H1 (cell line): Measurements from ENCODE around the gene ZBTB46. TPM values are rescaled to one million over a fixed set of nuclear protein-coding genes. Genes with fewer than 3 reads are reported as not detected.
"Not testable (repeated sequence)": the region's sequence is repeated elsewhere in the genome, so short reads cannot be mapped to it uniquely, and the experiment has no call there.

ENCODE experiments used
- CTCF ChIA-PET: fragments of 300-600 bp; sonication (Branson Sonifier 250); formaldehyde crosslinking; loops from one replicate; lab custom pipeline; 2021; ENCODE audit not compliant: partially characterized antibody; lab: Charles Lee
- POLR2A ChIA-PET: fragments of 300-600 bp; sonication (Branson Sonifier 250); formaldehyde crosslinking; loops from one replicate; lab custom pipeline; 2021; ENCODE audit warnings: inconsistent platforms; ENCODE audit not compliant: partially characterized antibody; lab: Charles Lee
- DNase-seq, 2 experiments: peaks; one replicate each; pipeline versions ENCODE4 v3.0.0 to v3.0.0-alpha.2; 2010 to 2022; ENCODE audit warnings: low spot score in 2 of 2, low read depth in 1 of 2, mixed read lengths in 1 of 2
- FAIRE-seq: peaks from 2 replicates; lab custom pipeline; 2011; peaks lifted over from hg19 to GRCh38; lab: Jason Lieb, UNC
- H2AFZ ChIP-seq: 2 replicates; pipeline ENCODE4 v1.8.1; 2012; ENCODE audit warnings: low read length, inconsistent platforms
- H2AK5ac ChIP-seq: 2 replicates; pipeline ENCODE4 v1.6.1; 2013; ENCODE audit warnings: low read depth, low read length
- H2BK120ac ChIP-seq: replicated peaks from 2 replicates; pipeline ENCODE3; 2013; ENCODE audit warnings: low read depth, low read length, inconsistent platforms
- H2BK12ac ChIP-seq: 2 replicates; pipeline ENCODE4 v1.6.1; 2013; ENCODE audit warnings: low read depth, low read length
- H2BK15ac ChIP-seq: 2 replicates; pipeline ENCODE4 v1.6.1; 2013; ENCODE audit warnings: low read length
- H2BK20ac ChIP-seq: 2 replicates; pipeline ENCODE4 v1.6.1; 2013; ENCODE audit warnings: low read length
- H2BK5ac ChIP-seq: 2 replicates; pipeline ENCODE4 v1.6.1; 2013; ENCODE audit warnings: low read depth, low read length
- H3K14ac ChIP-seq: 2 replicates; pipeline ENCODE4 v1.6.1; 2013; ENCODE audit warnings: inconsistent platforms; ENCODE audit not compliant: insufficient read length
- H3K18ac ChIP-seq: 2 replicates; pipeline ENCODE4 v1.6.1; 2013; ENCODE audit warnings: low read length; ENCODE audit errors: extremely low read depth
- H3K23ac ChIP-seq: 2 replicates; pipeline ENCODE4 v1.6.1; 2013; ENCODE audit warnings: inconsistent platforms; ENCODE audit not compliant: insufficient read length
- H3K23me2 ChIP-seq: 2 replicates; pipeline ENCODE4 v1.6.1; 2013; ENCODE audit warnings: low read depth, low read length
- H3K27ac ChIP-seq: 2 replicates; pipeline ENCODE4 v1.6.1; 2011; ENCODE audit warnings: low read depth, low read length, inconsistent platforms
- H3K27me3 ChIP-seq, 4 experiments: replicated peaks in 1 of 4; 1 replicate in 1 of 4; 2 replicates in 3 of 4; pipeline versions ENCODE4 v1.6.1 to v1.8.1; 2011 to 2013; ENCODE audit warnings: low read length in 3 of 4, mild to moderate bottlenecking in 3 of 4, inconsistent platforms in 2 of 4, mixed read lengths in 2 of 4, moderate library complexity in 1 of 4; ENCODE audit not compliant: control insufficient read depth in 3 of 4, insufficient read depth in 3 of 4; ENCODE audit errors: extremely low read depth in 1 of 4
- H3K36me3 ChIP-seq, 4 experiments: 2 replicates each; pipeline versions ENCODE4 v1.6.1 to v1.8.1; 2011 to 2013; ENCODE audit warnings: mild to moderate bottlenecking in 4 of 4, low read length in 3 of 4, moderate library complexity in 2 of 4, control low read depth in 1 of 4, inconsistent platforms in 1 of 4; ENCODE audit not compliant: insufficient read depth in 4 of 4, control insufficient read depth in 2 of 4
- H3K4ac ChIP-seq: replicated peaks from 2 replicates; pipeline ENCODE3; 2013; ENCODE audit warnings: low read length, low read depth, mixed read lengths, inconsistent platforms; ENCODE audit not compliant: insufficient read length
- H3K4me1 ChIP-seq, 4 experiments: replicated peaks in 1 of 4; 1 replicate in 1 of 4; 2 replicates in 3 of 4; pipeline versions ENCODE4 v1.6.1 to v1.8.1; 2011 to 2013; ENCODE audit warnings: low read length in 3 of 4, inconsistent platforms in 2 of 4, mixed read lengths in 1 of 4; ENCODE audit not compliant: insufficient read depth in 4 of 4, control insufficient read depth in 3 of 4
- H3K4me2 ChIP-seq, 2 experiments: 2 replicates each; pipeline versions ENCODE4 v1.6.1 to v1.8.1; 2011 to 2013; ENCODE audit warnings: low read depth in 2 of 2, low read length in 2 of 2, control low read depth in 1 of 2, inconsistent platforms in 1 of 2, mild to moderate bottlenecking in 1 of 2; ENCODE audit not compliant: insufficient read depth in 1 of 2
- H3K4me3 ChIP-seq, 4 experiments: fragments of 200-600, 300-600 bp in 1 of 4; sonication (generic), shearing (Covaris generic), sonication (Bioruptor Twin) in 1 of 4; 2 replicates each; pipeline versions ENCODE4 v1.5.1 to v1.8.1; 2011 to 2016; ENCODE audit warnings: low read length in 4 of 4, low read depth in 3 of 4, control low read depth in 2 of 4, inconsistent platforms in 2 of 4, mild to moderate bottlenecking in 2 of 4, mixed read lengths in 1 of 4, moderate library complexity in 1 of 4; ENCODE audit not compliant: insufficient read depth in 2 of 4; ENCODE audit errors: extremely low read depth in 1 of 4
- H3K56ac ChIP-seq: replicated peaks from 2 replicates; pipeline ENCODE3; 2013; ENCODE audit warnings: low read depth, mild to moderate bottlenecking, mixed read lengths, low read length, inconsistent platforms; ENCODE audit not compliant: insufficient read length
- H3K79me1 ChIP-seq: 2 replicates; pipeline ENCODE4 v1.6.1; 2013; ENCODE audit warnings: low read depth, low read length, control low read depth
- H3K79me2 ChIP-seq, 2 experiments: 2 replicates each; pipeline versions ENCODE4 v1.6.1 to v1.8.1; 2012 to 2013; ENCODE audit warnings: low read length in 2 of 2, mild to moderate bottlenecking in 2 of 2, inconsistent platforms in 1 of 2; ENCODE audit not compliant: insufficient read depth in 2 of 2, control insufficient read depth in 1 of 2
- H3K9ac ChIP-seq, 4 experiments: replicated peaks in 1 of 4; 1 replicate in 1 of 4; 2 replicates in 3 of 4; pipeline versions ENCODE4 v1.6.1 to v1.8.1; 2011 to 2013; ENCODE audit warnings: low read depth in 3 of 4, low read length in 3 of 4, control low read depth in 2 of 4, mild to moderate bottlenecking in 2 of 4, moderate library complexity in 2 of 4, inconsistent platforms in 1 of 4; ENCODE audit errors: extremely low read depth in 1 of 4
- H3K9me3 ChIP-seq, 2 experiments: 2 replicates each; pipeline versions ENCODE4 v1.6.1 to v1.8.1; 2012 to 2013; ENCODE audit warnings: mild to moderate bottlenecking in 2 of 2, moderate library complexity in 2 of 2, control low read depth in 1 of 2, inconsistent platforms in 1 of 2, low read depth in 1 of 2, low read length in 1 of 2, mixed read lengths in 1 of 2; ENCODE audit not compliant: insufficient read depth in 2 of 2
- H4K20me1 ChIP-seq, 2 experiments: replicated peaks in 1 of 2; 2 replicates each; pipeline versions ENCODE3 to v1.8.1; 2011 to 2013; ENCODE audit warnings: inconsistent platforms in 2 of 2, low read length in 2 of 2, mild to moderate bottlenecking in 1 of 2; ENCODE audit not compliant: insufficient read depth in 2 of 2, control insufficient read depth in 1 of 2
- H4K5ac ChIP-seq: 2 replicates; pipeline ENCODE4 v1.6.1; 2013; ENCODE audit warnings: low read length, low read depth, mixed read lengths, inconsistent platforms; ENCODE audit not compliant: insufficient read length
- H4K8ac ChIP-seq: 2 replicates; pipeline ENCODE4 v1.8.0; 2013; ENCODE audit warnings: mild to moderate bottlenecking, moderate library complexity, low read length, inconsistent platforms; ENCODE audit not compliant: insufficient read depth; ENCODE audit errors: extremely low read depth
- H4K91ac ChIP-seq: replicated peaks from 2 replicates; pipeline ENCODE3; 2013; ENCODE audit warnings: low read length, mixed read lengths, inconsistent platforms; ENCODE audit not compliant: insufficient read length
- WGBS, 2 experiments: shearing (Covaris generic) in 1 of 2; methylation state at CpG; one replicate each; pipeline versions ENCODE4 v1.1.6 to v1.1.7; 2013 to 2015; ENCODE audit warnings: low lambda C conversion rate in 2 of 2, mixed read lengths in 2 of 2, inconsistent platforms in 1 of 2, low coverage in 1 of 2, missing lambda C conversion rate in 1 of 2; ENCODE audit not compliant: insufficient replicate concordance in 2 of 2, insufficient coverage in 1 of 2, insufficient read length in 1 of 2; ENCODE audit errors: extremely low coverage in 1 of 2, missing lambda C conversion rate in 1 of 2; 5-methylcytosine and 5-hydroxymethylcytosine counted together
- polyA plus RNA-seq, 7 experiments: library from polyadenylated mRNA; depleted of rRNA in 3 of 7; stranded (reverse) in 5 of 7; unstranded in 2 of 7; fragments of >200 nt in 5 of 7; fragments of 200-250 nt in 2 of 7; gene quantifications; 1 replicate in 5 of 7; 2 replicates in 1 of 7; 4 replicates in 1 of 7; pipeline versions ENCODE4 v1.2.1 to v1.2.3, GENCODE V29; 2011 to 2013; ENCODE audit warnings: missing spikeins in 2 of 7, mixed read lengths in 2 of 7
- total RNA-seq: library from RNA; stranded (reverse); fragmentation: NEBNext Ultra II Directional; extraction: Animal tissue kit (Norgen Biotek cat#: 25700); gene quantifications from 2 replicates; pipeline ENCODE4 v1.2.1, GENCODE V29; 2021

The ZBTB46 gene
- total and polyA plus RNA-seq, 2 of the 8 experiments (the other 6 are each of a cell fraction or from before 2014, with no cell fraction given): 6.4 to 22.4 TPM

DNA sequence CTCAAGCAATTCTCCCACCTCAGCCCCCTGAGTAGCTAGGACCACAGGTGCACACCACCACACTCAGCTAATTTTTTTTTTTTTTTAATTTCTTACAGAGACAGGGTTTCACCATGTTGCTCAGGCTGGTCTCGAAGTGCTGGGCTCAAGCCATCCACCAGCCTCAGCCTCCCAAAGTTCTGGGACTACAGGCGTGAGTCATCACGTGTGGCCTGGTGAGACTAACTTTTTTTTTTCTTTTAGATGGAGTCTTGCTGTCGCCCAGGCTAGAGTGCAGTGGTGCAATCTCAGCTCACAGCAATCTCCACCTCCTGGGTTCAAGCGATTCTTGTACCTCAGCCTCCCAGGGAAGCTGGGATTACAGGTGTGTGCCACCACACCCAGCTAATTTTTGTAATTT is 31.9 kb downstream of the ZBTB46 start:
- H3K9me3 ChIP-seq, H3K4me3 ChIP-seq, H3K18ac ChIP-seq, H3K56ac ChIP-seq, H2AFZ ChIP-seq, H3K9ac ChIP-seq, H2BK120ac ChIP-seq, H4K8ac ChIP-seq, H4K91ac ChIP-seq, H3K23ac ChIP-seq, H3K27ac ChIP-seq, H4K5ac ChIP-seq, DNase-seq, H3K27me3 ChIP-seq, H2BK5ac ChIP-seq, H3K4ac ChIP-seq, FAIRE-seq, H3K4me2 ChIP-seq, H3K23me2 ChIP-seq, H2BK15ac ChIP-seq, H3K4me1 ChIP-seq, H3K14ac ChIP-seq, H3K36me3 ChIP-seq, H2BK12ac ChIP-seq, H2BK20ac ChIP-seq, H2AK5ac ChIP-seq: not testable (repeated sequence)
- Histone ChIP-seq H3K79me1 (peaks cover 15% of the 10 kb centered on the region), H4K20me1 (peaks cover 2 to 14% of the 10 kb centered on the region in 2 experiments), H3K79me2 (peaks cover 0 to 16% of the 10 kb centered on the region in 2 experiments; a peak in 1 of 4 replicates)
- ChIA-PET CTCF (interaction anchor here (0.6 to 3.5 kb wide), 11 partner anchors 10 to 778 kb away, joined by 3 to 34 read pairs (median 3); no protein-coding TSS in a partner anchor), POLR2A (interaction anchor here (0.6 kb wide), 1 partner anchor 1555 kb away, joined by 3 read pairs; no protein-coding TSS in a partner anchor)
- WGBS, 2 experiments: 77% methylated on average over 5 of the region's 5 CpGs; no CpG with 5 or more reads in 1 of the 2 experiments

- 86% methylated on average over 3 of the region's 3 CpGs; no CpG with 5 or more reads in 1 of the 2 experiments for WGBS, 2 experiments
- H3K23me2 ChIP-seq, H2BK12ac ChIP-seq, H3K4ac ChIP-seq, H3K4me1 ChIP-seq, H3K27ac ChIP-seq, H3K9ac ChIP-seq, CTCF ChIA-PET, H3K14ac ChIP-seq, H3K23ac ChIP-seq, H2BK20ac ChIP-seq, H3K9me3 ChIP-seq, POLR2A ChIA-PET, FAIRE-seq, H2BK5ac ChIP-seq, H2AFZ ChIP-seq, H4K5ac ChIP-seq, H3K56ac ChIP-seq, H3K79me1 ChIP-seq, H3K18ac ChIP-seq, H2AK5ac ChIP-seq, H3K36me3 ChIP-seq, H2BK120ac ChIP-seq, DNase-seq, H4K8ac ChIP-seq, H2BK15ac ChIP-seq, H4K91ac ChIP-seq, H3K4me3 ChIP-seq, H3K4me2 ChIP-seq, H3K27me3 ChIP-seq: not testable (repeated sequence)
- peaks cover 2 to 14% of the 10 kb centered on the region in 2 experiments for H4K20me1 ChIP-seq
- H3K79me2 ChIP-seq: peaks cover 0 to 20% of the 10 kb centered on the region in 2 experiments; a peak in 1 of 4 replicates
Observed at GRCh38 chr20:63797175-63797574, 33.9 kb downstream of the ZBTB46 start.
